HEK293 (cell line): ENCODE data around the gene ZNF775.

Experiments
- CTCF ChIA-PET: fragments of 350-600 bp; formaldehyde crosslinking; extraction: SDS; loops from one replicate; lab custom pipeline; 2021; ENCODE audit warnings: antibody characterized with exemption; lab: Yijun Ruan, JAX
- POLR2A ChIA-PET: fragments of 300-600 bp; formaldehyde crosslinking; extraction: SDS; loops from one replicate; lab custom pipeline; 2020; ENCODE audit warnings: antibody characterized with exemption, inconsistent platforms; lab: Yijun Ruan, JAX
- H3K27ac ChIP-seq: fragments of 200-500 bp; sonication (Bioruptor generic); 2 replicates; pipeline ENCODE4 v1.5.1; 2014; ENCODE audit warnings: low read depth, low read length, control low read depth, inconsistent platforms; ENCODE audit errors: extremely low read depth
- H3K36me3 ChIP-seq, 2 experiments: fragments of 200-500 bp in 1 of 2; sonication (Bioruptor generic) in 1 of 2; 1 replicate in 1 of 2; 2 replicates in 1 of 2; pipeline ENCODE4 v1.5.1; 2014 to 2017; ENCODE audit warnings: inconsistent platforms in 2 of 2, low read length in 2 of 2; ENCODE audit not compliant: control insufficient read depth in 2 of 2, insufficient read depth in 1 of 2
- H3K4me1 ChIP-seq: fragments of 200-500 bp; sonication (Bioruptor generic); 2 replicates; pipeline ENCODE4 v1.5.1; 2014; ENCODE audit warnings: mild to moderate bottlenecking, low read length, inconsistent platforms; ENCODE audit not compliant: control insufficient read depth, insufficient read depth
- H3K4me3 ChIP-seq: 2 replicates; pipeline ENCODE4 v1.5.1; 2011; ENCODE audit warnings: low read depth, mild to moderate bottlenecking, control low read depth, low read length, moderate library complexity
- H3K9me3 ChIP-seq: fragments of 200-500 bp; sonication (Bioruptor generic); 2 replicates; pipeline ENCODE4 v1.5.1; 2014; ENCODE audit warnings: low read depth, low read length, inconsistent platforms; ENCODE audit not compliant: control insufficient read depth, insufficient read depth
- CTCF ChIP-seq: fragments of 450-650 bp; formaldehyde crosslinking; IDR thresholded peaks from 2 replicates; pipeline ENCODE4 v1.5.1; 2016; ENCODE audit warnings: missing biosample characterization, missing genetic modification characterization
- MYNN ChIP-seq: fragments of 450-650 bp; formaldehyde crosslinking; IDR thresholded peaks from 2 replicates; pipeline ENCODE4 v1.5.1; 2016; ENCODE audit warnings: missing biosample characterization, missing genetic modification characterization, borderline replicate concordance
- MZF1 ChIP-seq: fragments of 450-650 bp; formaldehyde crosslinking; IDR thresholded peaks from 2 replicates; pipeline ENCODE4 v1.5.1; 2017; ENCODE audit warnings: missing biosample characterization, missing genetic modification characterization, borderline replicate concordance
- PATZ1 ChIP-seq: fragments of 450-650 bp; formaldehyde crosslinking; IDR thresholded peaks from 2 replicates; pipeline ENCODE4 v1.5.1; 2016; ENCODE audit warnings: missing biosample characterization, missing genetic modification characterization
- RBAK ChIP-seq: fragments of 450-650 bp; formaldehyde crosslinking; IDR thresholded peaks from 2 replicates; pipeline ENCODE4 v1.5.1; 2016; ENCODE audit warnings: missing biosample characterization, missing genetic modification characterization
- YY1 ChIP-seq: fragments of 450-650 bp; formaldehyde crosslinking; IDR thresholded peaks from 2 replicates; pipeline ENCODE4 v1.5.1; 2018; ENCODE audit warnings: missing biosample characterization, missing genetic modification characterization
- ZBTB20 ChIP-seq: fragments of 450-650 bp; formaldehyde crosslinking; IDR thresholded peaks from 2 replicates; pipeline ENCODE4 v1.5.1; 2016; ENCODE audit warnings: missing biosample characterization, missing genetic modification characterization
- ZEB2 ChIP-seq: fragments of 450-650 bp; formaldehyde crosslinking; IDR thresholded peaks from 2 replicates; pipeline ENCODE4 v1.5.1; 2016; ENCODE audit warnings: missing biosample characterization, missing genetic modification characterization
- ZNF16 ChIP-seq: fragments of 450-650 bp; formaldehyde crosslinking; IDR thresholded peaks from 2 replicates; pipeline ENCODE4 v1.5.1; 2016; ENCODE audit warnings: low read depth, missing biosample characterization, missing genetic modification characterization
- ZNF19 ChIP-seq: fragments of 450-650 bp; formaldehyde crosslinking; IDR thresholded peaks from 2 replicates; pipeline ENCODE4; 2016; ENCODE audit warnings: missing biosample characterization, missing genetic modification characterization, low read depth
- ZNF202 ChIP-seq: fragments of 450-650 bp; formaldehyde crosslinking; IDR thresholded peaks from 2 replicates; pipeline ENCODE4 v1.5.1; 2016; ENCODE audit warnings: missing biosample characterization, missing genetic modification characterization, borderline replicate concordance
- ZNF324 ChIP-seq: fragments of 450-650 bp; formaldehyde crosslinking; IDR thresholded peaks from 2 replicates; pipeline ENCODE4 v1.5.1; 2016; ENCODE audit warnings: missing biosample characterization, missing genetic modification characterization
- ZNF366 ChIP-seq: fragments of 450-650 bp; formaldehyde crosslinking; conservative IDR thresholded peaks from 2 replicates; pipeline ENCODE4 v1.5.1; 2016; ENCODE audit warnings: missing biosample characterization, missing genetic modification characterization
- ZNF530 ChIP-seq: fragments of 450-650 bp; formaldehyde crosslinking; IDR thresholded peaks from 2 replicates; pipeline ENCODE4 v1.5.1; 2016; ENCODE audit warnings: low read depth, missing biosample characterization, missing genetic modification characterization
- ZNF561 ChIP-seq: fragments of 450-650 bp; IDR thresholded peaks from 2 replicates; pipeline ENCODE4 v1.5.1; 2018; ENCODE audit warnings: missing biosample characterization, missing genetic modification characterization, borderline replicate concordance
- ZNF596 ChIP-seq: fragments of 450-650 bp; IDR thresholded peaks from 2 replicates; pipeline ENCODE4 v1.5.0; 2018; ENCODE audit warnings: missing biosample characterization, mild to moderate bottlenecking, missing genetic modification characterization, moderate library complexity
- ZNF654 ChIP-seq: fragments of 450-650 bp; formaldehyde crosslinking; IDR thresholded peaks from 2 replicates; pipeline ENCODE4 v1.5.1; 2016; ENCODE audit warnings: low read depth, missing biosample characterization, missing genetic modification characterization
- ZNF658 ChIP-seq: fragments of 450-650 bp; formaldehyde crosslinking; IDR thresholded peaks from 2 replicates; pipeline ENCODE4; 2016; ENCODE audit warnings: missing biosample characterization, missing genetic modification characterization
- ZNF791 ChIP-seq: fragments of 450-650 bp; formaldehyde crosslinking; IDR thresholded peaks from 2 replicates; pipeline ENCODE4 v1.5.1; 2016; ENCODE audit warnings: missing biosample characterization, missing genetic modification characterization
- ZSCAN23 ChIP-seq: fragments of 450-650 bp; formaldehyde crosslinking; IDR thresholded peaks from 2 replicates; pipeline ENCODE4 v1.5.1; 2016; ENCODE audit warnings: missing biosample characterization, missing genetic modification characterization
- ZSCAN4 ChIP-seq: fragments of 450-650 bp; formaldehyde crosslinking; IDR thresholded peaks from 2 replicates; pipeline ENCODE4 v1.5.1; 2017; ENCODE audit warnings: missing biosample characterization, missing genetic modification characterization
- ZSCAN5A ChIP-seq: fragments of 450-650 bp; formaldehyde crosslinking; IDR thresholded peaks from 2 replicates; pipeline ENCODE4 v1.5.1; 2016; ENCODE audit warnings: missing biosample characterization, missing genetic modification characterization

Gene ZNF775

GRCh38 chr7:150388709-150389531 is 9.8 kb downstream of the ZNF775 start:
- Histone ChIP-seq H3K4me1 (no peaks in the 10 kb centered on the region), H3K36me3 (peaks cover 0 to 20% of the 10 kb centered on the region in 2 experiments; a peak in 1 of 3 replicates), H3K9me3 (no peaks in the 10 kb centered on the region), H3K4me3 (no peak overlapping the region), H3K27ac (no peak overlapping the region)
- TF ChIP-seq ZNF19 (tag by site-specific recombination) (no peak), ZNF530 (tag by site-specific recombination) (no peak), ZEB2 (tag by site-specific recombination) (no peak), MYNN (no peak), ZNF16 (tag by site-specific recombination) (no peak), ZNF654 (tag by site-specific recombination) (no peak), CTCF (no peak), ZNF324 (no peak), ZNF658 (tag by site-specific recombination) (no peak), ZSCAN4 (tag by site-specific recombination) (no peak), ZNF202 (no peak), YY1 (tag by site-specific recombination) (no peak), ZNF561 (tag by site-specific recombination) (no peak), ZNF791 (tag by site-specific recombination) (no peak)
- ChIA-PET CTCF (interaction anchor here (0.7 kb wide), 1 partner anchor 18 kb away, joined by 3 read pairs; no protein-coding TSS in a partner anchor), POLR2A (no interaction called here)

- H3K27ac ChIP-seq = no peak overlapping the region
- H3K36me3 ChIP-seq = peaks cover 0 to 20% of the 10 kb centered on the region in 2 experiments; a peak in 1 of 3 replicates
- POLR2A ChIA-PET = no interaction called here
- H3K9me3 ChIP-seq = no peaks in the 10 kb centered on the region
- CTCF ChIA-PET = interaction anchor here (0.7 kb wide), 1 partner anchor 17 kb away, joined by 3 read pairs; no protein-coding TSS in a partner anchor
- H3K4me1 ChIP-seq = no peaks in the 10 kb centered on the region
- TF ChIP-seq ZNF366 (tag by site-specific recombination) = no peak
- no peak for TF ChIP-seq ZBTB20
- TF ChIP-seq RBAK = no peak
- TF ChIP-seq MZF1 (tag by site-specific recombination) = no peak
- no peak for TF ChIP-seq ZSCAN23
- no peak for TF ChIP-seq PATZ1 (tag by site-specific recombination)
- TF ChIP-seq ZSCAN5A (tag by site-specific recombination) = no peak
- TF ChIP-seq ZNF596 (tag by site-specific recombination) = no peak
- no peak overlapping the region for H3K4me3 ChIP-seq
Measured at GRCh38 chr7:150389532-150389816, 10.3 kb downstream of the ZNF775 start.
